ENCODE measurements around the gene GMDS. TPM values are rescaled to one million over a fixed set of nuclear protein-coding genes. Genes with fewer than 3 reads are reported as not detected.

Gene GMDS
- total RNA-seq, 1 donor from 2014 or later: 17.9 TPM

DNA sequence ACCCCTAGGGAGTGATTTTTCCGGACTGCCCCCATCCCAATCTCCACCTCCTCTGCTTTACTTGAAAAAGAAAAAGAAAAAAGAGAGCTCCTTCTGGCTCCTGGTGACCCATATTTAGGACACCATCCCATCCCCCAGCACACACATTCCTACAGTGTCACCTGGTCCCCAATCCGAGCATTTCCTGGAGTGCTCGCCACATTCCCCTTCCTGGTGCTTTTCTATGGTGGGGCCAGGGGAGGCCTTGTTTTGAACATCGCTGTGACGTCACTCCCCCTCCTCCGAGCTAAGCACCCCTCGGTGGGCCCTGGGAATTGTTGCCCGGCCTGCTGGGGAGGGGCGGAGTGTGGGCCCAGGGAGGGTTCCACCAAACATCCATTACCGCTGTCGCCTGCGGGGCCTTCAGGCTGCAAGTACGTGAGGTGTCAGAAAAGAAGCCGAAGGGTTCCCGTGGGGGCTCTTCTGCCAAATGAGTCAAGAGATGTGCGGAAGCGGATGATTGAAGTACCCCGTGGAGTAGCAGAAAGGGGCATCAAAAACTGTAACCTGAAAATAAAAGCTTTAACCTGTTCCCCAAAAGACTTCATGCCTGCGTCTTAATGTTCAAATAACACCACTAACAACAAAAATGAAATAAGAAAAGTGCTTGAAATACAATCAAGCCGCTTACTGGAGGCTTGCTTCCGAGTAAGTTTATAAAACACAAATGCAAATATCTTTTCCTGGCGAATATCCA, 638.5 kb downstream of the GMDS start:
- H3K4me3 ChIP-seq (ENCODE audit: low read depth, low read length): peak overlapping the region; percentile 63
- TF ChIP-seq, protein P1, sequence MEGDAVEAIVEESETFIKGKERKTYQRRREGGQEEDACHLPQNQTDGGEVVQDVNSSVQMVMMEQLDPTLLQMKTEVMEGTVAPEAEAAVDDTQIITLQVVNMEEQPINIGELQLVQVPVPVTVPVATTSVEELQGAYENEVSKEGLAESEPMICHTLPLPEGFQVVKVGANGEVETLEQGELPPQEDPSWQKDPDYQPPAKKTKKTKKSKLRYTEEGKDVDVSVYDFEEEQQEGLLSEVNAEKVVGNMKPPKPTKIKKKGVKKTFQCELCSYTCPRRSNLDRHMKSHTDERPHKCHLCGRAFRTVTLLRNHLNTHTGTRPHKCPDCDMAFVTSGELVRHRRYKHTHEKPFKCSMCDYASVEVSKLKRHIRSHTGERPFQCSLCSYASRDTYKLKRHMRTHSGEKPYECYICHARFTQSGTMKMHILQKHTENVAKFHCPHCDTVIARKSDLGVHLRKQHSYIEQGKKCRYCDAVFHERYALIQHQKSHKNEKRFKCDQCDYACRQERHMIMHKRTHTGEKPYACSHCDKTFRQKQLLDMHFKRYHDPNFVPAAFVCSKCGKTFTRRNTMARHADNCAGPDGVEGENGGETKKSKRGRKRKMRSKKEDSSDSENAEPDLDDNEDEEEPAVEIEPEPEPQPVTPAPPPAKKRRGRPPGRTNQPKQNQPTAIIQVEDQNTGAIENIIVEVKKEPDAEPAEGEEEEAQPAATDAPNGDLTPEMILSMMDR (conservative IDR thresholded peaks at IDR 0.05; ENCODE audit: low read depth, low read length): no peak
- DNase-seq (ENCODE audit: low read depth): no peak

DNA sequence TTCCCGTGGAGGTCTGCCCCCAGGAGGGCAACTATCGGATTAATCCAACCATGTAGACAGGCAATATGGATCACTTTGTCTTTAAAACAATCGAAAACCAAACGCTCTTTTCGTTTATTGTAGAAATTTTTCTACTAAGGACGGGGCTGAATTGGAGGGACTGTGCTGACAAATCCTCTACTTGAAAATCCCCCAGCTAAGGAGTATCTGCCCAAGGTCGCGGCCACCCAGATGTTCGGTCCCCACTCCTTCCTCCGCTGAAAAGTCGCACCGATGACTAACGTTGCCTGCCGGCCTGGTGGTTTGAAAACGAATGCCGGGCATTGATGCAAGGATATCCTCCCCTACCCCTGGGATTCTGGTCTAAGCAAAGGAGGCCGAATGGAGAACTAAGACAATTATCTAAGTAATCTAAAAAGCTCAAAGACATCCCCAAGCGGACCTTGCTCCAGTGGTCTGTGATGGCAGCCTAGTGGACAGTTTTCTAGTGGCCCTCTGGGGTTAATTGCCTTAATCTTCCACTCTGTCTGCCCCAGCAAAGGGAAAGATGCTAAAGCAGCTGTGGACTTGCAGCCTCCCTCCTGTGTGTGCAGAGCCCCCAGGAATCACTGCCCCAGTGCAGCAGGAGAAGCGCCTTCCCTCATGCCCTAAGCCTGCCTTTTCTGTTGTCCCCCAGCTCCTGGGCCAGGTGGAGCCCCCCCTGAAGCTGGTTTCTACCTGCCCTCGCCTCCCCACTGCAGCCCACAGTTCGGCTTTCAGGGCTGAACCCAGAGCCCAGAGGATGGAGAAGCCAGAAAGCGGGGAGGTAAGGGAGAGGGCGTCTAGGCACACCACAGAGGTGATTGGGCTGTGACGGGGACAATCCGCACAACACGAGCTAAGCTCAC, 639.3 kb downstream of the GMDS start:
- no peak for DNase-seq (ENCODE audit: low read depth)
- no peak overlapping the region for H3K4me3 ChIP-seq (ENCODE audit: low read depth, low read length)
- TF ChIP-seq, protein P1 (conservative IDR thresholded peaks at IDR 0.05; ENCODE audit: low read depth, low read length): no peak

DNA sequence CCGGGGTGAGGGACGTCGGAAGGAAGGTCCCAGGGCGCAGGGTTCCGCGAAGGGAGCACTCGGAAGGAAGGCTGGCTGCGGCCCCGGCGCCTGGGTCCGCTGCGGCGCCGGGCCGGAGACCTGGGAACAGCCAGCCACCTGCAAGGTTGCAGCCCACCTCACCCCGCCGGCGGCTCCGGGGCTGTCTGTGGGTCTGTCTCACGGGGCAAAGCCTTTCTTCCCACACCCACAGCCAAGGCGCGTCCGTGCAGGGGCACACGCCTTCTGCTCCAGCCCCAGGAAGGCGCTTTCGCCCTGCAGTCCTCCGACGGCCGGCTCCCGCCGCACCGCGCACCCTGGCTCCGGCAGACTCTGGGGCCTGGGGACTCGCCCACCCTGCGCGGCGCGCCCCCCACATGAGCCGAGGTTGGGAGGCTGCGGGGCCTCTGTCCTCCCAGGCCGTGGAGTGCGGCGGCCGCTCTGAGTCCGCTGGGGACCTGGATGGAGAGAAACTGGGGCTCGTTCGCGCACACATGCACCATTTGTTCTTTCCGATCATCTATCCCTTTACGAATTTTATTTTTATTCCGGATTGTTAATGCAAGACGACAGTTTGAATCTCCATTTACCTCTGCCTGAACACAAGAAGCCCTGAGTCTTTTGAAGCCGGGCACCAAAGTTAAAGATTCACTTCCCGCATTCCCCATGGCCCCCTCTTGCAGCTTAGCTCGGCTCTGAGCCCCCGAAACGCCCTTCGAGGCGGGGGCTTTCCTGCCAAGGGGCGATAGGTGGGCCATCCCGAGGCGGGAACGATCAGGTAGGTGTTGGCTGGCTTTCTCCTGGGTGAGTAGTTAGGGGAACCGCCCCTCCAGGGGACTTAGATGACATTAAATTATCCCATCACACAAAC, 640.2 kb downstream of the GMDS start:
- H3K4me3 ChIP-seq (ENCODE audit: low read depth, low read length): peak overlapping the region; percentile 59
- TF ChIP-seq, protein P1 (conservative IDR thresholded peaks at IDR 0.05; ENCODE audit: low read depth, low read length): no peak

DNA sequence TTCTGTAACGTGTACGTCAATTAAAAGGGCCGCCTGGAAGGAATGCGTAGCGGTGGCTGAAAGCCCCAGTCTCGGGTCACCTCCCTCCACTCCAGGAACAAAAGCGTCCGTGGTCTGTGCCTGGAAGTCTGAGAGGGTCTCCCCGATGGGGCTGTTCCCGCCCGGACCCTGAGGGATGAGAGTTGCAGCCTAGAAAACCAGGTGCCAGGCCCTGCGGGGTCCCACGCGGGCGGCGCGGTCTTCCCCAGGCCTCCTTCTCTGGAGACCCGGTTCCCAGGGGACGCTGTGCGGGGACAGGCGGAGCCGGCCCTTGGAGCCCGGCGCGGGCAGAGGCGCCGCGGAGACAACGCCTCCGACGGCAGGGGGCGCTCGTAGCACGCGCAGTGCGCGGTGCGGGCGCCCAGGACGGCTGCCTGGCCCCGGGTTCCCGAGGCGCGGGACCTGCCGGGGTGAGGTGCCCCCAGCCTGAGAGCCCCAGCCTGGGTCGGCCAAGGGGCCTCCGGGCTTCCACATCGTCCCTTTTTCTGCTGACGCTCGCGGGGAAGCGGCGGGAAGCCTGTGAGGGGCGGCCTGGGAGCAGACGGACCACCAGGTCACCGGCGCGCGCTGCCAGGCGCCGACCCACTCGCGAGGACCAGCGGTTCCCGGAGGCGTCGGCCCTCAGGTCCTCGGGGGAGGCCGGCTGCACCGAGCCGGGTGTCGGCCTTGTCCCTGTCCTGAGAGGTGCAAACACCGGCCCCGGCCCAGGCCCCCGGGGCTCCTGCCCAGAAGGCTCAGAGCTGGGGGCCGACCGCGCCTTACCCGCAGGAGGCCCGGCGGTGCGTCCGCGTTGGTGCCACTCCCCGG, 641.0 kb downstream of the GMDS start:
- peak overlapping the region; percentile 59 for H3K4me3 ChIP-seq (ENCODE audit: low read depth, low read length)
- TF ChIP-seq, protein P1 (conservative IDR thresholded peaks at IDR 0.05; ENCODE audit: low read depth, low read length): peak; percentile 73
- no peak for DNase-seq (ENCODE audit: low read depth)

More for the DNA sequence above, 640.2 kb downstream of the GMDS start:
- no peak for DNase-seq (ENCODE audit: low read depth)

DNA sequence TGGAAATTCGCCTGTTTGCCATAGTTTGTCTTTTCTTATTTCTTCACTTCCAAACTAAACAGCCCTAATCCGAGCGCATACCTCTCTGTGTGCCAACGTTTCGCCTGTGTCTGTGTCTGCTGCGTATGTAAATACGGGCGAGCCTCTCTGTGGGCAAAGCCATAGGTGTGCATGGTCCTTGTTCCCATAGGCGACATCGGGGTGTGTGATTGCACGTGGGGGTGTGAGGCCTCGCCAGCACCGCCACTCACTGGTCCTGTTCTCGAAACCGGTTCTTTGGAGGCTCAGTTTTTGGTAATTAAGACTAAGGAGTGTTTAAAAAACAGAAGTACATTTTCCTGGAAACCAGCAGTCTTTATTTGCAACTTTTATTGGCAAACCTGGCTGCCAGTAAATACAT, 641.7 kb downstream of the GMDS start:
- H3K4me3 ChIP-seq (ENCODE audit: low read depth, low read length): peak overlapping the region; percentile 59
- DNase-seq (ENCODE audit: low read depth): no peak
- TF ChIP-seq, protein P1 (conservative IDR thresholded peaks at IDR 0.05; ENCODE audit: low read depth, low read length): no peak
